Ascending aorta (tissue), 2 donors: ENCODE measurements around the gene GOLGA6C. TPM values are rescaled to one million over a fixed set of nuclear protein-coding genes. Genes with fewer than 3 reads are reported as not detected.
"Not testable (repeated sequence)": the region's sequence is repeated elsewhere in the genome, so short reads cannot be mapped to it uniquely, and the experiment has no call there.

Source experiments
- DNase-seq, 2 donors: peaks; one replicate each; pipeline ENCODE4 v3.0.0-alpha.2; 2019; ENCODE audit warnings: low spot score in 2 of 2
- H3K27ac ChIP-seq, 2 donors: fragments of 200-600 bp; sonication (generic); one replicate each; pipeline ENCODE4 v1.5.1; 2016 to 2017; ENCODE audit warnings: mild to moderate bottlenecking in 1 of 2
- H3K27me3 ChIP-seq: fragments of 200-600 bp; sonication (generic); one replicate; pipeline ENCODE4 v1.5.1; 2017
- H3K36me3 ChIP-seq, 2 donors: fragments of 200-600 bp; sonication (generic); one replicate each; pipeline ENCODE4 v1.5.1; 2016
- H3K4me1 ChIP-seq, 2 donors: fragments of 200-600 bp; sonication (generic); one replicate each; pipeline ENCODE4 v1.5.1; 2016 to 2017; ENCODE audit warnings: mild to moderate bottlenecking in 1 of 2
- H3K4me3 ChIP-seq, 2 donors: fragments of 200-600 bp; sonication (generic); one replicate each; pipeline ENCODE4 v1.5.1; 2016 to 2017; ENCODE audit warnings: mild to moderate bottlenecking in 1 of 2
- H3K9me3 ChIP-seq, 2 donors: fragments of 200-600 bp; sonication (generic); one replicate each; pipeline ENCODE4 v1.5.1; 2016
- CTCF ChIP-seq, 3 experiments: fragments of 200-600 bp in 2 of 3; fragments of 450-650 bp in 1 of 3; sonication (generic) in 2 of 3; IDR thresholded peaks; one replicate each; pipeline ENCODE4 v1.5.1; 2016 to 2019; ENCODE audit warnings: antibody characterized with exemption in 3 of 3, mild to moderate bottlenecking in 1 of 3, moderate library complexity in 1 of 3
- intact Hi-C: fragments of 100-400 bp; cut with DNase I; formaldehyde crosslinking; loops from one replicate; pipeline ENCODE4 v1.15.1; 2023
- total RNA-seq: library from RNA; depleted of rRNA; stranded (reverse); fragments of >200 nt; gene quantifications from one replicate; pipeline ENCODE4 v1.1.0, GENCODE V29; 2016

GOLGA6C gene
- total RNA-seq, 1 donor from 2014 or later = not detected

GRCh38 chr15:75309711-75310110 lies 51.6 kb downstream of the GOLGA6C start:
- Histone ChIP-seq H3K27me3 (no peaks in the 10 kb centered on the region), H3K4me3 (no peak overlapping the region), H3K36me3 (no peaks in the 10 kb centered on the region), H3K9me3 (no peaks in the 10 kb centered on the region), H3K4me1 (no peaks in the 10 kb centered on the region), H3K27ac (no peak overlapping the region)
- no peak for DNase-seq
- TF ChIP-seq CTCF (IDR thresholded peaks at IDR 0.05) = no peak
- intact Hi-C loops = loop anchor here (10.0 kb wide), 1 partner anchor 85 kb away; no protein-coding TSS in a partner anchor

DNA sequence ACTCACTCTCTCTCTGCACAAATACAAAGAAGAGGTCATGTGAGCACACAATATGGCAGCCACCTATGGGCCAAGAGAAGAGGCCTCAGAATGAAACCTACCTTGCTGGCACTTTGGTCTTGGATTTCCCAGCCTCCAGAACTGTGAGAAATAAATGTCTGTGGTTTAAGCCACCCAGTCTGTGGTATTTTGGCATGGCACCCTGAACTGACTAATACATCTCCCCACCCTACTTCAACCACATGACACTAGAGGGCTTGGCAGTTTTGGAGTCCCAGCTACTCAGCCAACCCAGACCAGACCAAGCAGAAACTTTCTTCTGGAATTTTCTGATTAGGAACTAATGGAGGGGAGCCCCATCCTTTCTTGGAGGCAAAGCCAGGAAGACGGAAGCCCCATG lies 54.4 kb downstream of the GOLGA6C start:
- H3K36me3 ChIP-seq, H3K9me3 ChIP-seq, H3K27ac ChIP-seq, DNase-seq, H3K4me3 ChIP-seq, H3K27me3 ChIP-seq, H3K4me1 ChIP-seq, intact Hi-C loops: not testable (repeated sequence)

GRCh38 chr15:75313116-75313845 lies 55.1 kb downstream of the GOLGA6C start:
- DNase-seq = no peak
- no peaks in the 10 kb centered on the region for H3K4me1 ChIP-seq
- no peak overlapping the region for H3K27ac ChIP-seq
- H3K9me3 ChIP-seq = no peaks in the 10 kb centered on the region
- no peaks in the 10 kb centered on the region for H3K36me3 ChIP-seq
- no peaks in the 10 kb centered on the region for H3K27me3 ChIP-seq
- no peak overlapping the region for H3K4me3 ChIP-seq
- no peak for TF ChIP-seq CTCF (IDR thresholded peaks at IDR 0.05)
- intact Hi-C loops = no loop called here

DNA sequence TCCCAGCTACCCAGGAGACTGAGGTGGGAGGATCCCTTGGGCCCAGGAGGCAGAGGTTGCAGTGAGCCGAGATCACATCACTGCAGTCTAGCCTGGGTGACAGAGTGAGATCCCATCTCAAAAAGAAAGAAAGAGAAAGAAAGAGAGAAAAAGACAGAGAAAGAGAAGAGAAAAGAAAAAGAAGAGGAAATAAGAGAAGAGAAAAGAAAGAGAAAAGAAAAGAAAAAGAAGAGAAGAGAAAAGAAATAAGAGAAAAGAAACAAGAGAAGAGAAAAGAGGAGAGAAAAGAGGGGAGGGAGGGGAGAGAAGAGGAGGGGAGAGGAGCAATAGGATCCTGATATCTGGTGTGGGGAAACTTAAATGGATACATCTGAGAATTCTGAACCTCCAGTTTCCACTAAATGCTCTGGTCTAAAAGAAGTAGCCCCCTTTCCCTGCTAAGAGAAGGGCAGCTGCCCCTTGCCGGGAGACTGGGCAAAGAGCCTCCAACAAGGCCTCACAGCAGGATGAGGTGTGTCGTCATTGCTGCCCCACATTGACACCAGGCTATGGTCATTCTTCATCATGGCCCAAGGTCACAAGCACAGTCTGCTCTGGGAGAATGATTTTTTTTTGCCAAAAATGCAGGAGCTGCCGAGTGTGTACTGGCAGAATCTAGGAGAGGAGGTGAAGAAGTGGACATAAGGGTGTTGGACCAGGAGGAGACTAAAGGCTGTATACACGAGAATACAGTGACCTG lies 56.6 kb downstream of the GOLGA6C start:
- Histone ChIP-seq H3K4me3 (no peak overlapping the region), H3K36me3 (no peaks in the 10 kb centered on the region), H3K27ac (no peak overlapping the region), H3K27me3 (no peaks in the 10 kb centered on the region), H3K4me1 (no peaks in the 10 kb centered on the region), H3K9me3 (no peaks in the 10 kb centered on the region)
- DNase-seq = no peak
- intact Hi-C loops = no loop called here
- TF ChIP-seq CTCF (IDR thresholded peaks at IDR 0.05) = no peak

DNA sequence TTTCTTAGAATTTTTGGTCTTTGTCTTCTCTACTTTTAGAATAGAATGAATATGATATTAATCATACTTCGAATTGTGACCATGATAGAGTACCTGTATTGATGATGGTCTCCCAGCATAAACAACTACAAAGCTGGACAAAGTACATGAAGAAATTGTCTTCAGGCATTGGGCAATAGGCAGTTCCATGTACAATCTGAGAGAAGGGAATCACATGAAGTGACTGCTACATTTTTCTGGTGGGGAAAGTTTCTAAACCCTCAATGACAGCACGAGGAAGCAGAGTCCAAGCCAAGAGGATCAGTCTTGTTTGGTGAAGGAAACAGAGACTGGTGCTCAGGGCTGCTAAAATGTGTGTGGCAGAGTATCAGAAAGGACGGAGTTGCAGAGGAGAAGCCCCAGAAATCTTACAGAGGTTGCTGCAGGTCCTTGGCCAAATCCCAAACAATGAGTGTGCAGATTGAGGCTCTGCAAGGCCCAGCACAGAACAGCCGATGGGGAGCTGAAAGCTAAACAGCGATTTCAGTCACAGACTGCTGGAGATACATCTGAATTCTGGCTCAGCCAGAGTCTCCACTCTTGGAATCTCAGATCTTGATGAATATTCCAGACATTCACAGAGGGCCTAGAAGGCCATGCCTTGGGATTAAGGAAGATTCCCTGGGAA lies 61.2 kb downstream of the GOLGA6C start:
- not testable (repeated sequence) for H3K4me1 ChIP-seq

More for the DNA sequence above, 61.2 kb downstream of the GOLGA6C start:
- DNase-seq, H3K4me3 ChIP-seq, H3K36me3 ChIP-seq, H3K27ac ChIP-seq, intact Hi-C loops, H3K9me3 ChIP-seq, H3K27me3 ChIP-seq: not testable (repeated sequence)

Other genes with a start within 250 kb of the GOLGA6C start
- gene PPCDC, start 234.7 kb upstream of the GOLGA6C start, total RNA-seq = 8.9 TPM
- gene C15orf39, start 56.5 kb upstream of the GOLGA6C start, total RNA-seq = 30.8 TPM
- not detected for gene GOLGA6D, start 24.5 kb downstream of the GOLGA6C start, total RNA-seq
- 54.8 TPM for gene COMMD4, start 77.7 kb downstream of the GOLGA6C start, total RNA-seq
- 104 TPM for gene NEIL1, start 88.7 kb downstream of the GOLGA6C start, total RNA-seq
- gene MAN2C1, start 110.3 kb downstream of the GOLGA6C start, total RNA-seq = 447 TPM
- gene SIN3A, start 193.4 kb downstream of the GOLGA6C start, total RNA-seq = 41.0 TPM